Adrenal gland (tissue), 5 donors: ENCODE data around the gene CNKSR3.

ENCODE experiments used
- POLR2A ChIP-seq, 2 donors: fragments of 450-650 bp; IDR thresholded peaks; one replicate each; pipeline ENCODE4 v1.6.1; 2017; ENCODE audit warnings: antibody characterized with exemption in 2 of 2, mild to moderate bottlenecking in 2 of 2, moderate library complexity in 1 of 2
- TF ChIP-seq, protein P1 (sequence below), 6 experiments: fragments of 450-650 bp in 4 of 6; fragments of 200-600 bp in 2 of 6; sonication (generic) in 1 of 6; IDR thresholded peaks; 1 replicate in 5 of 6; 2 replicates in 1 of 6; pipeline versions ENCODE4 v1.5.1 to v1.8.0; 2016 to 2021; ENCODE audit warnings: antibody characterized with exemption in 6 of 6, mild to moderate bottlenecking in 2 of 6, moderate library complexity in 1 of 6
- donor health status: DM: no; HTN: no; CAD: no.

GRCh38 chr6:154496186-154496585, 14.3 kb downstream of the CNKSR3 start:
- TF ChIP-seq, protein P1, sequence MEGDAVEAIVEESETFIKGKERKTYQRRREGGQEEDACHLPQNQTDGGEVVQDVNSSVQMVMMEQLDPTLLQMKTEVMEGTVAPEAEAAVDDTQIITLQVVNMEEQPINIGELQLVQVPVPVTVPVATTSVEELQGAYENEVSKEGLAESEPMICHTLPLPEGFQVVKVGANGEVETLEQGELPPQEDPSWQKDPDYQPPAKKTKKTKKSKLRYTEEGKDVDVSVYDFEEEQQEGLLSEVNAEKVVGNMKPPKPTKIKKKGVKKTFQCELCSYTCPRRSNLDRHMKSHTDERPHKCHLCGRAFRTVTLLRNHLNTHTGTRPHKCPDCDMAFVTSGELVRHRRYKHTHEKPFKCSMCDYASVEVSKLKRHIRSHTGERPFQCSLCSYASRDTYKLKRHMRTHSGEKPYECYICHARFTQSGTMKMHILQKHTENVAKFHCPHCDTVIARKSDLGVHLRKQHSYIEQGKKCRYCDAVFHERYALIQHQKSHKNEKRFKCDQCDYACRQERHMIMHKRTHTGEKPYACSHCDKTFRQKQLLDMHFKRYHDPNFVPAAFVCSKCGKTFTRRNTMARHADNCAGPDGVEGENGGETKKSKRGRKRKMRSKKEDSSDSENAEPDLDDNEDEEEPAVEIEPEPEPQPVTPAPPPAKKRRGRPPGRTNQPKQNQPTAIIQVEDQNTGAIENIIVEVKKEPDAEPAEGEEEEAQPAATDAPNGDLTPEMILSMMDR (IDR thresholded peaks at IDR 0.05): no peak
- TF ChIP-seq POLR2A (IDR thresholded peaks at IDR 0.05): no peak
